NCI-H524 treated with DMSO at 0.1 percent for 48 hours (cell line): Measurements from ENCODE around the gene MUC3A.
"Not testable (repeated sequence)": the region's sequence is repeated elsewhere in the genome, so short reads cannot be mapped to it uniquely, and the experiment has no call there.

Source experiments
- DNase-seq: peaks from one replicate; lab custom pipeline; 2025; lab: John Stamatoyannopoulos, UW

Gene MUC3A

DNA sequence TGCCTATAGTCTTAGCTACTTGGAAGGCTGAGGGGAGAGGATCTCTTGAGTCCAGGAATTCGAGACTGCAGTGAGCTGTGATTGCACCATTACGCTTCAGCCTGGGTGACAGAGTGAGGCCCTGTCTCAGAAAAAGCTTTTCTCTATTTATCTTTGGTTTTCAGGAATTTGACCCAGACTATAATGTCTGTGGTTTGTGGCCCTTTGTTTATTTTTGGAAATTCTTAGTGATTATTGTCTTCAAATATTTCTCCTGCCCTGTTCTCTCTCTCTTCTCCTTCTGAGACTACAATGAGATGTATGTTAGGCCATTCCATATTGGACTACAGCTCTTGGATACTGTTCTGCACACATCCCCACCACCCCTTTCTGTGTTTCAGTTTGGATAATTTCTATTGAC, 24.7 kb downstream of the MUC3A start:
- no peak for DNase-seq

- no peak for DNase-seq
These were observed 26.1 kb downstream of the MUC3A start for GRCh38 chr7:100975371-100975821.

DNA sequence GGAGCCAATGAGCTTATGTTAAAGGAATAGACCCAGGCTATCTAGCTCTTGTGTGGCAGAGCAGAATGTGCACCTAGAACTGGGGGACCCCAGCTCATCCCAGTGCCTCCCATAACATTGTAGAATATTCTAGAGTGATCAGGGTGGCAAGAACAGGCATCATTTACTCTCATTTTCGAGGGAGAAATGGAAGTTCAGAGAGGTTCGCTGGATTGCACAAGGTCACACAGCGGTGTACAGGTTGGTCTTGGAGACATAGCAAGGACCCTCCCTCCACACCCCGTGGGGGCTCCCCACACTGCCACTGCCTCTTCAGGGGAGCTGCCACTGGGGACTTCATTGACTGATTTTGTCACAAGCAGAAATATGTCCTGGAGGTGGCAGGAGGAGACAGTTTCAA, 29.0 kb downstream of the MUC3A start:
- DNase-seq, result no peak

GRCh38 chr7:100983451-100984187, 34.3 kb downstream of the MUC3A start:
- DNase-seq, result no peak

DNA sequence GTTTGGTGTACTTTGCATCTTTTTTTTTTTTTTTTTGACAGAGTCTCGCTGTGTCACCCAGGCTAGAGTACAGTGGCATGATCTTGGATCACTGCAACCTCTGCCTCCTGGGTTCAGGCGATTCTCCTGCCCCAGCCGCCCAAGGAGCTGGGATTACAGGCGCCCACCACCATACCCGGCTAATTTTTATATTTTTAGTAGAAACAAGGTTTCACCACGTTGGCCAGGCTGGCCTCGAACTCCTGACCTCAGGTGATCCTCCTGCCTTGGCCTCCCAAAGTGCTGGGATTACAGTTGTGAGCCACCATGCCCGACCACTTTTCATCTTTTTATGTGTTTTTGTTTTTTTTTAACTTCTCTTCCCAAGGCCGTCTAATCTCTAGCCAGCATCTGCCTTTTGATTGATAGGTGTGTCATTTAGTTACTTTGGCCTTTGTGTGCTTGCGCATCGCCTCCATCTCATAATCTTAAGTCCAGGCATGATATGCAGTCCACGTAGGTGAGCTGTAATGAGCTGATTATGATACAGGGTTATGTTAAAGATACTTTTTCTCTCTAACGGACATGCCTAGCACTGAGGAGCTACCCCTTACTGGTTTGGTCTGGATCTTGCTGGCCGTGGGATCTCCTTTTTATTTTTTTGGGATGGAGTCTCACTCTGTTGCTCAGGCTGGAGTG, 35.0 kb downstream of the MUC3A start:
- not testable (repeated sequence) for DNase-seq

DNA sequence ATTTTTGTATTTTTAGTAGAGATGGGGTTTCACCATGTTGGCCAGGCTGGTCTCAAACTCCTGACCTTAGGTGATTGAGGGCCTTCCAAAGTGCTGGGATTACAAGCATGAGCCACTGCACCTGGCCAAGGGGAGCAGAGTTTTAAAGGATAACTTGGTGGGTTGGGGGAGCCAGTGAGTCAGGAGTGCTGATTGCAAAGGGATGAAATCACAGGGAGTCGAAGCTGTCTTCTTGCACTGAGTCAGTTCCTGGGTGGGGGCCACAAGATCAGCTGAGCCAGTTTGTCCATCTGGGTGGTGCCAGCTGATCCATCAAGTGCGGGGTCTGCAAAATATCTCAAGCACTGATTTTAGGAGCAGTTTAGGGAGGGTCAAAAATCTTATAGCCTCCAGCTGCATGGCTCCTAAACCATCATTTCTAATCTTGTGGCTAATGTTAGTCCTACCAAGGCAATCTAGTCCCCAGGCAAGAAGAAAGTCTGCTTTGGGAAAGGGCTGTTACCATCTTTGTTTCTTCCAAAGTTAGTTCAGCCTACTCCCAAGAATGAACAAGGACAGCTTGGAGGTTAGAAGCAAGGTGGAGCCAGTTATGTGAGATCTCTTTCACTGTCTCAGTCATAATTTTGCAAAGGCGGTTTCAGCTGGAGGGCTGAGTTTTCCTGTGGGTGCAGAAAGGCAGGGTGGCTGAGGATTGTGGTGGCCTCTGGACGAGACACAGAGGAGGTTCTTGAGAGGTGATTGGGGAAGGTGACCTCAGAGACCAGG, 35.9 kb downstream of the MUC3A start:
- not testable (repeated sequence) for DNase-seq

GRCh38 chr7:100991631-100992030, 42.3 kb downstream of the MUC3A start:
- DNase-seq, result no peak

DNA sequence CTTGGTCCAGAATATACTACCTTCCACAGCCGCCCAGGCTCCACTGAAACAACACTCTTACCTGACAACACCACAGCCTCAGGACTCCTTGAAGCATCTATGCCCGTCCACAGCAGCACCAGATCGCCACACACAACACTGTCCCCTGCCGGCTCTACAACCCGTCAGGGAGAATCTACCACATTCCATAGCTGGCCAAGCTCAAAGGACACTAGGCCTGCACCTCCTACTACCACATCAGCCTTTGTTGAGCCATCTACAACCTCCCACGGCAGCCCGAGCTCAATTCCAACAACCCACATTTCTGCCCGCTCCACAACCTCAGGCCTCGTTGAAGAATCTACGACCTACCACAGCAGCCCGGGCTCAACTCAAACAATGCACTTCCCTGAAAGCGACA, 42.9 kb downstream of the MUC3A start:
- not testable (repeated sequence) for DNase-seq

DNA sequence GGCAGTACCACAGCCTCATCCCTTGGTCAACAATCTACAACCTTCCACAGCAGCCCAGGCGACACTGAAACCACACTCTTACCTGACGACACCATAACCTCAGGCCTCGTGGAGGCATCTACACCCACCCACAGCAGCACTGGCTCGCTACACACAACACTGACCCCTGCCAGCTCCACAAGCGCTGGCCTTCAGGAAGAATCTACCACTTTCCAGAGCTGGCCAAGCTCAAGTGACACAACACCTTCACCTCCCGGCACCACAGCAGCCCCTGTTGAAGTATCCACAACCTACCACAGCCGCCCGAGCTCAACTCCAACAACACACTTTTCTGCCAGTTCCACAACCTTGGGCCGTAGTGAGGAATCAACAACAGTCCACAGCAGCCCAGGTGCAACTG, 45.3 kb downstream of the MUC3A start:
- DNase-seq, result not testable (repeated sequence)

GRCh38 chr7:100998530-100998929, 49.2 kb downstream of the MUC3A start:
- DNase-seq, result not testable (repeated sequence)

GRCh38 chr7:100999334-100999733, 50.0 kb downstream of the MUC3A start:
- DNase-seq, result not testable (repeated sequence)

- DNase-seq, result not testable (repeated sequence)
These were observed 50.7 kb downstream of the MUC3A start for GRCh38 chr7:101000025-101000424.

DNA sequence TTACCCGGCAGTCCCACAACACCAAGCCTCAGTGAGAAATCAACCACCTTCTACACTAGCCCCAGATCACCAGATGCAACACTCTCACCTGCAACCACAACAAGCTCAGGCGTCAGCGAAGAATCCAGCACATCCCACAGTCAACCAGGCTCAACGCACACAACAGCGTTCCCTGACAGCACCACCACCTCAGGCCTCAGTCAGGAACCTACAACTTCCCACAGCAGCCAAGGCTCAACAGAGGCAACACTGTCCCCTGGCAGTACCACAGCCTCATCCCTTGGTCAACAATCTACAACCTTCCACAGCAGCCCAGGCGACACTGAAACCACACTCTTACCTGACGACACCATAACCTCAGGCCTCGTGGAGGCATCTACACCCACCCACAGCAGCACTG, 53.0 kb downstream of the MUC3A start:
- not testable (repeated sequence) for DNase-seq

DNA sequence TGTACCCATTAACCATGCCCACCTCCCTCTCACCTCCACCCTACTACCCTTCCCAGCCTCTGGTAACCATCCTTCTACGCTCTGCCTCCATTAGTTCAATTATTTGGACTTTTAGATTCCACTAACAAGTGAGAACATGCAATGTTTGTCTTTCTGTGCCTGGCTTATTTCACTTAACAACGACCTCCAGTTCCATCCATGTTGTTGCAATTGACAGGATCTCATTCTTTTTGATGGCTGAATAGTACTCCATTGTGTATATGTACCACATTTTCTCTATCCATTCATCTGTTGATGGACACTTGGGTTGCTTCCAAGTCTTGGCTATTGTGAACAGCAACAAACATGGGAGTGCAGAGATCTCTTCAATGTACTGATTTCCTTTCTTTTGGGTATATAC, 58.0 kb downstream of the MUC3A start:
- not testable (repeated sequence) for DNase-seq

DNA sequence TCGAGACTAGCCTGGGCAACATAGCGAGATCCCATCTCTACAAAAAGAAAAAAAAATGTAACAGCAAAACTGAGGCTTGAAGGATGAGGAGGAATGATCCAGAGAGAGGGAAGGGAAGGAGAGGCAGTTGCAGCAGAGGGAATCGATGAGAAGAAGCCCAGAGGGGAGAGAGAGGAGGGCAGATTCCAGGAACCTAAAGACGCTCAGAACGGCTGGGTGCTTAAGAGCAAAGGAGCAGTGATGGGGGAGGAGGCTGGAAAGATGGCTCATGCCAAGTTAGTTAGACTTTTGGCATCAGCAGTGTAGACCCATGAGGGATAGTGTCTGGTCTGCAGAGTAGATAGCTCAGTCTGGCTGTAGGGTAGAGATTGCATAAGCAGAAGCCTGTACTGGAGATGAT, 60.3 kb downstream of the MUC3A start:
- DNase-seq, result no peak

DNA sequence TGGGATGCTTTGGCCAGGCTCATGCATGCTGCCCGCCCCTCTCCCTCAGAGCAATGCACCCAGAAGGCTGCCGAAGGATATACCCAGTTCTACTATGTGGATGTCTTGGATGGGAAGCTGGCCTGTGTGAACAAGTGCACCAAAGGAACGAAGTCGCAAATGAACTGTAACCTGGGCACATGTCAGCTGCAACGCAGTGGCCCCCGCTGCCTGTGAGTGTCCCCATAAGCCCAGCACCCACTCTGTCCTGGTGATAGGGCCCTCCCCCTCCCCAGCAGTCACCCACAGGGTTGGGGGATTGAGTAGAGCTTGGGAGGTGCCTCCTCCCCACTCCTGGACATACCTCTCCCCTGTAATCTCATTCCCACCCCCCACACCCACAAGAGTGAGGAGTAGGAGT, 63.6 kb downstream of the MUC3A start:
- no peak for DNase-seq

- DNase-seq, result no peak
These were observed 66.3 kb downstream of the MUC3A start for GRCh38 chr7:101015626-101016025.

DNA sequence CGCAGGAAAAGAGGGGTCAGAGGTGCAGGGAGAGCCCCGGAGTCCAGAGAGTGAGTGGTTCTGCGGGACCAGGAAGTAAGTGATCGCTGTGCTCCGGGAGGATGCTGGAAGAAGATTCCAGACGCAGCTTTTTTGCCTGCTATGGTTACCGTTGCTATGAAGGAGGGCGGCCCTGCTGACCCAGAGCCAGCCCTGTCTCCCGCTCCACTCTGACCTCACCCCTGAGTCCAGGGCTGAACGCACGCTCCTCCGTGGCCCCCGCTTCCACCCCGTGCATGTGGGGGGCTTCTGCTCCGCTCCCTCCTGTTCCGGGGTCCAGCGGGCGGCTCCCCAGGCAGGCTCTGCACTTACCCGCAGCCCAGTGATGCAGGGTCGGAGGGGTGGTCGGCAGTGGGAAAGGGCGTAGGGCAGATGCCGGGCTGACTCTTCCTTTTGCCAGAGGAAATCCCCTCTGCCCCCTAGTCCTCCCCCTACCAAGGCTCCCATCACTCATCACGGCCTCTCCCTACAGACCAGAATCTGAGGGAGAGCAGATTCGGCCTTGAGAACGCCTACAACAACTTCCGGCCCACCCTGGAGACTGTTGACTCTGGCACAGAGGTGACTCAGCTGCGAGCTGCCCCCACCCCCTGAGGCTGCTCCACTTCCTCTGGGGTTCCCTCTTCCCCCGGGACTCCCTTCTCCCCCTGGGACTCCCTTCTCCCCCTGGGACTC, 67.9 kb downstream of the MUC3A start:
- no peak for DNase-seq
